GM10266 (cell line): ENCODE measurements around the gene RAB27A.

Experiments
- DNase-seq: peaks from one replicate; pipeline ENCODE4 v3.0.0; 2012; ENCODE audit errors: extremely low spot score
- TF ChIP-seq, protein P1 (sequence below): IDR thresholded peaks from 2 replicates; pipeline ENCODE4 v1.5.1; 2012; ENCODE audit warnings: mild to moderate bottlenecking, low read depth; ENCODE audit not compliant: control insufficient read depth, insufficient read depth; ENCODE audit errors: missing control alignments

Gene RAB27A

DNA sequence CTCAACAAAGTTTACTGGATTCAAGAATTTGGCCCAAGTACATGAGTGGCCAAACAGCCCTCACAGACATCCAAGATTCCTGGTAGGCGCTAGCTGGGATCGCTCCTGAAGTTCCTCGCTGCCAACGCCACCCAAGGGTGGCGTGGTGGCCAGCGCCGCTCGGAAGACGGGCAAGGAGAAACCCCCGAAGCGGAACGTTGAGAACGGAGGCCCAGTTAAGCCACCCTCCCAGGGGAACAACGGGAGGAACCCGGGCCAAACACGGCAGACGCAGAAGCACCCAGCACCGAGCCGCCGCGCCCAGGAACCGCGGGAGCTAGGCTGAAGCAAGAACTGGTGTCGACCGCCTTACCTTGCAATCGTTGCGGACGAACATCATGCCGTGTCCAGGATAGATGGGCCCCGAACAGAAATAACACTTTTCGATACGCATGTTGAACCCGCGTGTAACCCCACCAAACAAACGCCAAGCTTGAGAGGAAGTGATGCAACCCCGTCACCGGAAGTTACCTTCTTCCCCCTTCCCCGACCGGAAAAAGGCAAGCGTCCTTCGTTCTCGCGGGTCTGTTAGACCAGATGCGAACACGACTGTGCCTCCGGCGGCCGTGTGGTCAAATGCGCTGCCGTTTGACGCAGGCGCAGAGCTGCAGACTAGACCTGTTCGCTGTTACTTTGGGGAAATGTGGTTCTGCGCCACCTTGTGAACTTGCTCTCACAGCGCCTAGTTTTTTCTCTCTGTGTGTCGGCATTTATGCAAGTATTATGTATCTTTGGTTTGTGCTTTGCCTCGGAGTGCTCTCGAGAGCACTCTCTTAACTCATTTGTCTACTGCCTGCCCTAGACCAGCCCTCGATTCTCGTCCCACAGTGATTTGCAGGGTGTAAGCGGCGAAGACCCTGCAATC, 92.9 kb downstream of the RAB27A start, which contains the start of gene RSL24D1:
RSL24D1 (minus strand) TSS at position 484 of the 904 bp plus-strand sequence; CDS start at position 433, 51 bp downstream.
- TF ChIP-seq, protein P1, sequence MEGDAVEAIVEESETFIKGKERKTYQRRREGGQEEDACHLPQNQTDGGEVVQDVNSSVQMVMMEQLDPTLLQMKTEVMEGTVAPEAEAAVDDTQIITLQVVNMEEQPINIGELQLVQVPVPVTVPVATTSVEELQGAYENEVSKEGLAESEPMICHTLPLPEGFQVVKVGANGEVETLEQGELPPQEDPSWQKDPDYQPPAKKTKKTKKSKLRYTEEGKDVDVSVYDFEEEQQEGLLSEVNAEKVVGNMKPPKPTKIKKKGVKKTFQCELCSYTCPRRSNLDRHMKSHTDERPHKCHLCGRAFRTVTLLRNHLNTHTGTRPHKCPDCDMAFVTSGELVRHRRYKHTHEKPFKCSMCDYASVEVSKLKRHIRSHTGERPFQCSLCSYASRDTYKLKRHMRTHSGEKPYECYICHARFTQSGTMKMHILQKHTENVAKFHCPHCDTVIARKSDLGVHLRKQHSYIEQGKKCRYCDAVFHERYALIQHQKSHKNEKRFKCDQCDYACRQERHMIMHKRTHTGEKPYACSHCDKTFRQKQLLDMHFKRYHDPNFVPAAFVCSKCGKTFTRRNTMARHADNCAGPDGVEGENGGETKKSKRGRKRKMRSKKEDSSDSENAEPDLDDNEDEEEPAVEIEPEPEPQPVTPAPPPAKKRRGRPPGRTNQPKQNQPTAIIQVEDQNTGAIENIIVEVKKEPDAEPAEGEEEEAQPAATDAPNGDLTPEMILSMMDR = peak; percentile 55
- DNase-seq = peak; percentile 86

DNA sequence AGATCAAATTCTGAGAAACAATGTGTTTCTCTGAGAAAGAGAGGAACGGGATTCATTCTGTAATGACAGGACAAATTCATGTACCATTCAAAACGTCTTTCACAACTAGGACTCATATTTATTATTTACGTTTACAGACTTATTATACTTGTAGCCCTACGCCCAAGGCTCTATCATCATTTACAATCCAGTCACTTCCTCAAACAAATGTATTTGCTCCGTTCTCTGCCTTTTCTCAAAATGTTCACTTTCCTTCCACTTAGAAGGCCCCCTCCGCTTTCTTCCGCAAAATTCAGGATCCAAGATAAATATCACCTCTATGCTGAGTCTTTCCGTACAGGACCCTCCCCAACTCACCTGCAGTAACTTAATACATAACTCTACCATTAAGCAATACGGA, 93.6 kb downstream of the RAB27A start:
- TF ChIP-seq, protein P1 = no peak
- no peak for DNase-seq

DNA sequence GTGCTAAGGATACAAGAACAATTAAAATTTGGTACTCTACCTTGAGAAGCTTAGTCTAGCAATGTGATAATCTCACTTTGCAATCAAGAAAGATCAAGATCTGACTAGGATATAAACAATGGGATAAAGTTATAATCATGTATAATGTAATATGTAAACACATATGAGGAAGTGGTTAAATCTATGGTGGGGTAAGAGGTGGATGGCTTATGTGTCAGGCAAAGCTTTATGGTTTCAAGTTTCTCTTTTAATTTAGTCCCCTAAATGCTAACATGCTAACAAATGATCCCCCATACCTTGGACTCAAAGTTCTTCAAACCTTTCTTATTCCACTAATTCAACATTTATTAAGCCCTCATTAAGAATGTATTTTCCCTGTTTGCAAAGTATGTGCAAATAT, 95.4 kb downstream of the RAB27A start:
- DNase-seq = no peak
- TF ChIP-seq, protein P1 = no peak

DNA sequence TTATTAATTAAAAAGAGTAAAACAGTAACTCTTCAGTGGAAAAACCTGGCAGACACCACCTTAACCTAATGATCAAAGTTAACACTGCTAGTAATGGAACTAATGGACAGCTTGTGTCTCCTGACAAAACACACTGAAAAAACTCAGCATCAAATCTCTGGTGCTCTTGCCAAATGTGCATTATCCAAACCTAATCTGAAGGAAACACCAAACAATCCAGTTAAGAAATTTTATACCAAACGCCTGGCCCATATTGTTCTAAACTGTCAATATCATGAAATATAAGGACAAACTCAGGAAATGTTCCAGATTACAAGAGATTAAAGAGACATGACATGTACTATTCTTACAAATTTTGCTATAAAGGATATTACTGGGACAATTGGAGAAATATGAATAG, 103.3 kb downstream of the RAB27A start:
- TF ChIP-seq, protein P1 = no peak
- DNase-seq = no peak

DNA sequence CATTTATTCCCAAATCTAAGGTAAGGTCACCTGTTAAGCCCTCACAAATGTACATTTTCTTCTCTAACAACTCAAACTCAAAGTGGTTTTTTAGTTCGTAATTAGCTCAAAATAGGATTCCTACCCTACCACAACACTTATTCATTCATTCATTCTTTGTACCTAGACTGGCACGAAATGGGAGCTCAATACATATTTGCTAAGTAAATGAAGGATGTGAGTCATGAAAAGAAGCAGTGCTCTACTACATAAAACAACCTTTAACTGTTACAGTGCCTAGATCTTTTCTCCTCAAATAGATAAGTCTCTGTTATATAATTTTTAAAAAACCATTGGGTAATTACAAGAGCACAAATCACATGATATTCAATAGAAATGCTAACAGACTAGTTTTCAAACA, 105.9 kb downstream of the RAB27A start:
- TF ChIP-seq, protein P1 = no peak
- no peak for DNase-seq

DNA sequence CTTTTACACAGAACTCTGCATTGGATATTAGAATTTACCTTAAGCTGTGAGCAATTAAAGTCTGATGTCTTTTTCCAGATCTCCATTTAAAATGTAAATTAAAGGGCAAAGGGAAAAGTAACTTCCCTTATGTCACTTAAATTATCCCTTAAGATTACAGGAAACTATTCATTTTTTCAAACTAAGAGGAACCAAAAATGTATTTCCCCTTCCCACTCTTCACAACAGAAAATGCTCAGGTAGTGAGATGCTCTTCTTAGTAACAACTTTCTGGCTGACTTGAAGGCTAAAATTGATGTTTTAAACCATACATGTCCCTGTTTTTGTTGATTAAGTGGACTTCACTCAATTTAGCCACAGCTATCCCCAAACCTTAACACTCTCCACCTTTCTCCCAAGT, 110.5 kb downstream of the RAB27A start:
- TF ChIP-seq, protein P1 = no peak
- no peak for DNase-seq

DNA sequence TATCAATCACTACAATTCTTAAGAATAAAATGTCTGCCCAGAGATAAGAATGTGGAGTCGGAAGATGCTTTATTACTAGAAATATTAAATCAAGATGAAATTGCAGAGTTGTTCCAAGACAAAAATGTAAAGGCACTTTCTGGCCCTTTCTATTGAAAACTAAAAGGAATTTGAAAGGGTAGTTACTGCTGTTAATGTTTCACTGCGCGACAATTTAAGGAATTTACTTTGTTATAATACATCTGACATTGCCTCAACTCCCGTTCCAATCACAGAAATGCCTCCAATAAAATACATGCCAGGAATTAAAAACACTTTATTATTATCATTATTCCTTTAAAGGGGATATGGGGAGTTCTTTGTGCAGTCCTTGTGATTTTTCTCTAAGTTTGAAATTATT, 119.3 kb downstream of the RAB27A start:
- no peak for DNase-seq
- TF ChIP-seq, protein P1 = no peak
